Measurements from ENCODE around the gene ITPR1.

Gene ITPR1

DNA sequence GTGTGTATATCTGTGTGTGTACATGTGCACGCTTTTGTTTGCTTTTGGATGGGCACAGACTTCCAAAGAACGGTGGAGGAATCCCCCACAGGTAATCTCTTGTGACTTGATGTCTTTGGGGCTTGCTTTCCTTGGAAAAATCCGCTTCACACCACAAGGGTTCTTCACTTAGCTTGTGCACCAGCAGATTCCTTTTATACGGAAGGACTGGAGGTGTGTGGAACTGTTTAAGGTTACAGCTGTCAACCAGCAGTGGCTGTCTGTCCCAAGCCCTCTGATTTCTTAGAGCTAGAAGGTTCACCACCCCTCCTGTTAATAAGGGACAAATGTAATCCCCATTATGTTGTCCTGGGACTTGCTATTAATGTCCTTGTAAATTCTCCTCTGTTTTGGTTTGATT is 193.5 kb downstream of the ITPR1 start:
- H3K4me3 ChIP-seq (replicated peaks; ENCODE audit: low read depth, low read length) = no peak overlapping the region
- no peak for DNase-seq (ENCODE audit: extremely low read depth, low read depth)
- TF ChIP-seq, protein P1, sequence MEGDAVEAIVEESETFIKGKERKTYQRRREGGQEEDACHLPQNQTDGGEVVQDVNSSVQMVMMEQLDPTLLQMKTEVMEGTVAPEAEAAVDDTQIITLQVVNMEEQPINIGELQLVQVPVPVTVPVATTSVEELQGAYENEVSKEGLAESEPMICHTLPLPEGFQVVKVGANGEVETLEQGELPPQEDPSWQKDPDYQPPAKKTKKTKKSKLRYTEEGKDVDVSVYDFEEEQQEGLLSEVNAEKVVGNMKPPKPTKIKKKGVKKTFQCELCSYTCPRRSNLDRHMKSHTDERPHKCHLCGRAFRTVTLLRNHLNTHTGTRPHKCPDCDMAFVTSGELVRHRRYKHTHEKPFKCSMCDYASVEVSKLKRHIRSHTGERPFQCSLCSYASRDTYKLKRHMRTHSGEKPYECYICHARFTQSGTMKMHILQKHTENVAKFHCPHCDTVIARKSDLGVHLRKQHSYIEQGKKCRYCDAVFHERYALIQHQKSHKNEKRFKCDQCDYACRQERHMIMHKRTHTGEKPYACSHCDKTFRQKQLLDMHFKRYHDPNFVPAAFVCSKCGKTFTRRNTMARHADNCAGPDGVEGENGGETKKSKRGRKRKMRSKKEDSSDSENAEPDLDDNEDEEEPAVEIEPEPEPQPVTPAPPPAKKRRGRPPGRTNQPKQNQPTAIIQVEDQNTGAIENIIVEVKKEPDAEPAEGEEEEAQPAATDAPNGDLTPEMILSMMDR (IDR thresholded peaks at IDR 0.05; ENCODE audit: low read depth, low read length, missing control alignments) = no peak

GRCh38 chr3:4687167-4687566 is 194.0 kb downstream of the ITPR1 start:
- H3K4me3 ChIP-seq (replicated peaks; ENCODE audit: low read depth, low read length) = no peak overlapping the region
- TF ChIP-seq, protein P1 (IDR thresholded peaks at IDR 0.05; ENCODE audit: low read depth, low read length, missing control alignments) = no peak
- DNase-seq (ENCODE audit: extremely low read depth, low read depth) = no peak

DNA sequence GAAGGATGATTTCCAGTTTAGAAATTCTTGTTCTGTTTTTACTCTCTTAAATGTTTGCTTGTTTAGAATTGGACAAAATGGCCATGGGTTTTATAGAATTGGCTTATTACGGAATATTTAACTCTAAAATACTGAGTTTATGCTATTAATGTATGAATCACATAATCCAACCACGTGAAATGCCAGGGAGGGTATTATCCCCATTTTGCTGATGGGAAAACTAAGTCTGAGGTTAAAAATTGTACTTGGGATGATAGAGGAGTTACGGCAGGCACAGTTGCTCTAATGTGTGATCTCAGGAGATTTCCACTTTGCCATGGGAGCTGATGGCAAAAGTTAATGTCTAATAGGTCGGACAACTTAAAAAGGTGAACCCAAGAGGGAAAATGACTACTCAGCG is 194.4 kb downstream of the ITPR1 start:
- TF ChIP-seq, protein P1 (IDR thresholded peaks at IDR 0.05; ENCODE audit: low read depth, low read length, missing control alignments) = no peak
- no peak overlapping the region for H3K4me3 ChIP-seq (replicated peaks; ENCODE audit: low read depth, low read length)
- DNase-seq (ENCODE audit: extremely low read depth, low read depth) = no peak

DNA sequence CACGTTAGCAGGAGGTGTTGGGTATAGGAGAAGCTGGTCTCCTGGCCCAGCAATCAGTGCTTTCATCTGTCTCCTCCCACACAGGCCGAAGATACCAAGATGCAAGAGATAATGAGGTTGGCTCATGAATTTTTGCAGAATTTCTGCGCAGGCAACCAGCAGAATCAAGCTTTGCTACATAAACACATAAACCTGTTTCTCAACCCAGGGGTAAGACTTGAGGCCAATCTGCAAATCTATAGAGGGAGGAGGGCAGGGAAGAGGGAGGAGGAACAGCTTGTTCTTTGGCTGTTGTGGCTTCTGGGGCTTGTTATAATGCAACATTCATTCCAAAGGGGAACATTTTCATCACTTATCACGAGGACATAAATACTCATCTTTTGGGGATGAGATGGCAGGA is 195.3 kb downstream of the ITPR1 start:
- no peak overlapping the region for H3K4me3 ChIP-seq (replicated peaks; ENCODE audit: low read depth, low read length)
- DNase-seq (ENCODE audit: extremely low read depth, low read depth) = no peak
- TF ChIP-seq, protein P1 (IDR thresholded peaks at IDR 0.05; ENCODE audit: low read depth, low read length, missing control alignments) = no peak

GRCh38 chr3:4689021-4689420 is 195.9 kb downstream of the ITPR1 start:
- no peak overlapping the region for H3K4me3 ChIP-seq (replicated peaks; ENCODE audit: low read depth, low read length)
- TF ChIP-seq, protein P1 (IDR thresholded peaks at IDR 0.05; ENCODE audit: low read depth, low read length, missing control alignments) = no peak
- DNase-seq (ENCODE audit: extremely low read depth, low read depth) = no peak

DNA sequence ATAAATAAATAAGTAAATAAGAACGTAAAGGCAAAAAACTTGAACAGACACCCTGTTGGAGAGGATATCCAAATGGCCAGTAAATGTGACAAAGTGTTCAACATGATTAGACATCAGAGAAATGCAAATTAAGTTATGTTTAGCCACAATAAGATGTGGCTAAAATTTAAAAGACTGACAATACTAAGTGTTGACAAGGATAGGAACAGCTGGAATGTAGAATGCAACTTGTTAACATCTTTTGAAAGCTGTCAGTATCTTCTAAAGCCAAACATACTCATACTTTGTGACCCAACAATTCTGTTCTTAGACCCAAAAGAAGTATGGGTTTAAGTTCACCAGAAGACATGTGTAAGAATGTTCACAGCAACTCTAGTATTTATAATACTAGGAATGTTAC is 197.1 kb downstream of the ITPR1 start:
- TF ChIP-seq, protein P1 (IDR thresholded peaks at IDR 0.05; ENCODE audit: low read depth, low read length, missing control alignments) = no peak
- DNase-seq (ENCODE audit: extremely low read depth, low read depth) = no peak
- no peak overlapping the region for H3K4me3 ChIP-seq (replicated peaks; ENCODE audit: low read depth, low read length)

GRCh38 chr3:4693620-4694019 is 200.5 kb downstream of the ITPR1 start:
- DNase-seq (ENCODE audit: extremely low read depth, low read depth) = no peak
- no peak overlapping the region for H3K4me3 ChIP-seq (replicated peaks; ENCODE audit: low read depth, low read length)
- TF ChIP-seq, protein P1 (IDR thresholded peaks at IDR 0.05; ENCODE audit: low read depth, low read length, missing control alignments) = no peak

Data from HFF-Myc (cell line).